ENCODE data around the gene NLRP7. TPM values are rescaled to one million over a fixed set of nuclear protein-coding genes. Genes with fewer than 3 reads are reported as not detected.
"Not testable (repeated sequence)": the region's sequence is repeated elsewhere in the genome, so short reads cannot be mapped to it uniquely, and the experiment has no call there.

NLRP7 gene
- total and polyA plus RNA-seq, 2 of the 4 experiments (the other 2 are of a cell fraction), result not detected

- DNase-seq; in situ Hi-C loops (cut with MboI; ENCODE audit: low sequenced_read_pairs); H2AK5ac ChIP-seq (ENCODE audit: low read depth, low read length); H4K91ac ChIP-seq (ENCODE audit: insufficient read depth, low read depth, low read length); BruUV-seq (replicated peaks); H3K56ac ChIP-seq (ENCODE audit: extremely low read depth, insufficient read depth, low read length); H4K5ac ChIP-seq (ENCODE audit: low read depth, low read length); H3K9ac ChIP-seq (ENCODE audit: low read depth, low read length); H3K27me3 ChIP-seq (ENCODE audit: control insufficient read depth, insufficient read depth, low read length); H3K9me1 ChIP-seq (ENCODE audit: insufficient read depth, low read length); H2BK5ac ChIP-seq (ENCODE audit: low read depth, low read length, poor library complexity, severe bottlenecking); H3K23ac ChIP-seq (ENCODE audit: low read depth, low read length); H3K4me3 ChIP-seq (ENCODE audit: insufficient read depth, low read depth, low read length); intact Hi-C loops (cut with micrococcal nuclease); dilution Hi-C loops (cut with HindIII; ENCODE audit: low sequenced_read_pairs, unreplicated experiment); H2BK120ac ChIP-seq (ENCODE audit: low read depth, low read length); H2BK15ac ChIP-seq (ENCODE audit: low read depth, low read length); H3K79me1 ChIP-seq (ENCODE audit: low read depth in 1 of 2, low read length in 2 of 2); H3K4me2 ChIP-seq (ENCODE audit: low read depth, low read length); H3K36me3 ChIP-seq (ENCODE audit: control insufficient read depth, insufficient read depth, low read length); H3K14ac ChIP-seq (replicated peaks; ENCODE audit: low read depth, low read length); H3K4ac ChIP-seq (ENCODE audit: low read depth, low read length); H2AFZ ChIP-seq (replicated peaks; ENCODE audit: low read length, poor library complexity); H3K4me1 ChIP-seq (ENCODE audit: control insufficient read depth, insufficient read depth, low read length); H3K18ac ChIP-seq (ENCODE audit: low read depth, low read length); ATAC-seq (ENCODE audit: low read depth); H3K9me3 ChIP-seq (ENCODE audit: control insufficient read depth, insufficient read depth, low read length); H4K8ac ChIP-seq (ENCODE audit: low read depth in 2 of 2, low read length in 2 of 2); POLR2A ChIA-PET (ENCODE audit: unreplicated experiment); H2AK9ac ChIP-seq (replicated peaks; ENCODE audit: low read depth, low read length, poor library complexity); H2BK20ac ChIP-seq (ENCODE audit: low read depth, low read length); H4K20me1 ChIP-seq (ENCODE audit: insufficient read depth, low read length); H3K27ac ChIP-seq (ENCODE audit: insufficient read depth, low read length); CTCF ChIA-PET: not testable (repeated sequence)
- WGBS, 2 experiments (ENCODE audit: extremely low coverage in 2 of 2, insufficient read length in 1 of 2), result 0% methylated on average over 1 of the region's 7 CpGs; no CpG with 5 or more reads in 1 of the 2 experiments
Measured at GRCh38 chr19:54898685-54899084, 48.6 kb downstream of the NLRP7 start.

Data from IMR-90 (cell line).